ENCODE measurements around the gene SFTA2. TPM values are rescaled to one million over a fixed set of nuclear protein-coding genes. Genes with fewer than 3 reads are reported as not detected.

Gene SFTA2
- total RNA-seq, 1 experiment from 2014 or later: not detected

- no peaks in the 10 kb centered on the region for H3K27me3 ChIP-seq (ENCODE audit: low read length)
- DNase-seq: no peak
- intact Hi-C loops (cut with micrococcal nuclease): no loop called here
- H4K20me1 ChIP-seq (ENCODE audit: low read length): no peaks in the 10 kb centered on the region
- BruUV-seq (replicated peaks): no TSS peak
- H3K9ac ChIP-seq (ENCODE audit: low read length): no peak overlapping the region
- H3K9me3 ChIP-seq (ENCODE audit: low read length): no peaks in the 10 kb centered on the region
- ChIA-PET CTCF (interaction anchor here (0.6 kb wide), 1 partner anchor 152 kb away, joined by 3 read pairs; no protein-coding TSS in a partner anchor), POLR2A (ENCODE audit: unreplicated experiment) (no interaction called here)
- ATAC-seq: no peak
- no peak overlapping the region for H3K27ac ChIP-seq (ENCODE audit: low read length)
- no peaks in the 10 kb centered on the region for H3F3A ChIP-seq (ENCODE audit: low read length, unreplicated experiment)
- no peaks in the 10 kb centered on the region for H3K9me2 ChIP-seq (replicated peaks; ENCODE audit: low read length)
- peaks cover 46% of the 10 kb centered on the region for H3K4me1 ChIP-seq (ENCODE audit: insufficient read depth, low read length)
- no peak overlapping the region for H3K4me3 ChIP-seq (ENCODE audit: low read length)
- TF ChIP-seq EZH2 (IDR thresholded peaks at IDR 0.05; ENCODE audit: low read length, unreplicated experiment) (no peak), EZH2phosphoT487 (IDR thresholded peaks at IDR 0.05; ENCODE audit: borderline replicate concordance, low read length) (no peak), CTCF (conservative IDR thresholded peaks at IDR 0.05; ENCODE audit: low read depth, low read length) (no peak)
- H3K4me2 ChIP-seq (ENCODE audit: low read length): no peak overlapping the region
- peaks cover 11% of the 10 kb centered on the region for H3K79me2 ChIP-seq (ENCODE audit: low read length)
- peaks cover 24% of the 10 kb centered on the region for H3K36me3 ChIP-seq (ENCODE audit: low read depth, low read length)
- no peak overlapping the region for H2AFZ ChIP-seq (ENCODE audit: low read length)
Measured at GRCh38 chr6:30918670-30919069, 13.3 kb downstream of the SFTA2 start.

GRCh38 chr6:30917487-30917886 is 14.5 kb downstream of the SFTA2 start:
- Histone ChIP-seq H3K36me3 (ENCODE audit: low read depth, low read length) (peaks cover 20% of the 10 kb centered on the region), H3K4me2 (ENCODE audit: low read length) (no peak overlapping the region), H3F3A (ENCODE audit: low read length, unreplicated experiment) (no peaks in the 10 kb centered on the region), H3K9me3 (ENCODE audit: low read length) (no peaks in the 10 kb centered on the region), H3K4me1 (ENCODE audit: insufficient read depth, low read length) (peaks cover 40% of the 10 kb centered on the region), H3K9me2 (replicated peaks; ENCODE audit: low read length) (no peaks in the 10 kb centered on the region), H3K79me2 (ENCODE audit: low read length) (peaks cover 6% of the 10 kb centered on the region; the same call in 1 of the 2 replicates), H3K27me3 (ENCODE audit: low read length) (no peaks in the 10 kb centered on the region), H3K4me3 (ENCODE audit: low read length) (no peak overlapping the region), H3K9ac (ENCODE audit: low read length) (no peak overlapping the region), H3K27ac (ENCODE audit: low read length) (no peak overlapping the region), H4K20me1 (ENCODE audit: low read length) (no peaks in the 10 kb centered on the region), H2AFZ (ENCODE audit: low read length) (no peak overlapping the region)
- TF ChIP-seq CTCF (conservative IDR thresholded peaks at IDR 0.05; ENCODE audit: low read depth, low read length) (no peak), EZH2 (IDR thresholded peaks at IDR 0.05; ENCODE audit: low read length, unreplicated experiment) (no peak), EZH2phosphoT487 (IDR thresholded peaks at IDR 0.05; ENCODE audit: borderline replicate concordance, low read length) (no peak)
- intact Hi-C loops (cut with micrococcal nuclease): no loop called here
- CTCF ChIA-PET: interaction anchor here (0.6 to 1.3 kb wide), 2 partner anchors 153 to 170 kb away, joined by 4 read pairs; no protein-coding TSS in a partner anchor
- DNase-seq (no peak), ATAC-seq (no peak)
- BruUV-seq (replicated peaks): no TSS peak
- POLR2A ChIA-PET (ENCODE audit: unreplicated experiment): no interaction called here

- no peak for DNase-seq
- Histone ChIP-seq H3K9ac (ENCODE audit: low read length) (no peak overlapping the region), H3K9me3 (ENCODE audit: low read length) (no peaks in the 10 kb centered on the region), H4K20me1 (ENCODE audit: low read length) (no peaks in the 10 kb centered on the region), H3K27ac (ENCODE audit: low read length) (no peak overlapping the region), H3K36me3 (ENCODE audit: low read depth, low read length) (peaks cover 20% of the 10 kb centered on the region), H3F3A (ENCODE audit: low read length, unreplicated experiment) (no peaks in the 10 kb centered on the region), H3K4me3 (ENCODE audit: low read length) (no peak overlapping the region), H2AFZ (ENCODE audit: low read length) (no peak overlapping the region), H3K27me3 (ENCODE audit: low read length) (no peaks in the 10 kb centered on the region), H3K4me1 (ENCODE audit: insufficient read depth, low read length) (peaks cover 35% of the 10 kb centered on the region), H3K9me2 (replicated peaks; ENCODE audit: low read length) (no peaks in the 10 kb centered on the region), H3K4me2 (ENCODE audit: low read length) (no peak overlapping the region), H3K79me2 (ENCODE audit: low read length) (peaks cover 6% of the 10 kb centered on the region; the same call in 1 of the 2 replicates)
- intact Hi-C loops (cut with micrococcal nuclease): no loop called here
- no TSS peak for BruUV-seq (replicated peaks)
- TF ChIP-seq EZH2 (IDR thresholded peaks at IDR 0.05; ENCODE audit: low read length, unreplicated experiment) (no peak), EZH2phosphoT487 (IDR thresholded peaks at IDR 0.05; ENCODE audit: borderline replicate concordance, low read length) (no peak), CTCF (conservative IDR thresholded peaks at IDR 0.05; ENCODE audit: low read depth, low read length) (no peak)
- no peak for ATAC-seq
- CTCF ChIA-PET: interaction anchor here (0.6 to 1.8 kb wide), 3 partner anchors 25 to 170 kb away, joined by 4 to 10 read pairs (median 4); no protein-coding TSS in a partner anchor
- POLR2A ChIA-PET (ENCODE audit: unreplicated experiment): no interaction called here
Measured at GRCh38 chr6:30917041-30917440, 14.9 kb downstream of the SFTA2 start.

Measured in PC-3 (cell line).